GM10248 (cell line): ENCODE results near the gene RALBP1.

Experiments used
- CTCF ChIA-PET: fragments of 300-600 bp; sonication (Branson Sonifier 250); formaldehyde crosslinking; extraction: SDS; loops from one replicate; lab custom pipeline; 2021; ENCODE audit warnings: antibody characterized with exemption; lab: Yijun Ruan, JAX
- POLR2A ChIA-PET: fragments of 350-650 bp; sonication (Branson Sonifier 250); formaldehyde crosslinking; extraction: SDS; loops from one replicate; lab custom pipeline; 2020; ENCODE audit warnings: antibody characterized with exemption; lab: Yijun Ruan, JAX
- DNase-seq: peaks from one replicate; pipeline ENCODE4 v3.0.0; 2012; ENCODE audit errors: extremely low spot score
- TF ChIP-seq, protein P1 (sequence below): IDR thresholded peaks from 2 replicates; pipeline ENCODE4 v1.5.1; 2012; ENCODE audit warnings: mild to moderate bottlenecking, low read depth; ENCODE audit errors: extremely low read depth, missing control alignments, control extremely low read depth

The RALBP1 gene

DNA sequence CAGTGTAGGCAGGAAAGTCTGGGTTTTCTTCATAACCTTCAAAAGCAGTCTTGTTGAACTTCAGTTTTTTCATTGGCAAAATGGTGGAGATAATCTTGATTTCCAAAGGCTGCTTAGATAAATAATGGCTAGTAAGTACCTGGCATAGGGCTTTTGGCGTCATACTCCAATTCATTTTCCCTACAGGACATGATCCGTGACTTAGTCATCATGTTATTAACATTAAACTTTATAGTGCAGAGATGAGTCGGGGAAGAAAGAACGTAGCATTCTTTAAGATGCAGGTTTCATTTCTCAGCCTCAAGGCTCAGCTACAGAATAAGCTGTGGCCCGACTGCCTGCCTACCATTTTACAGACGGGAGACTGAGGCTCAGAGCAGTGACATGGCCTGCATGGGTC lies 64.0 kb downstream of the RALBP1 start:
- ChIA-PET POLR2A (no interaction called here), CTCF (no interaction called here)
- no peak for DNase-seq
- TF ChIP-seq, protein P1, sequence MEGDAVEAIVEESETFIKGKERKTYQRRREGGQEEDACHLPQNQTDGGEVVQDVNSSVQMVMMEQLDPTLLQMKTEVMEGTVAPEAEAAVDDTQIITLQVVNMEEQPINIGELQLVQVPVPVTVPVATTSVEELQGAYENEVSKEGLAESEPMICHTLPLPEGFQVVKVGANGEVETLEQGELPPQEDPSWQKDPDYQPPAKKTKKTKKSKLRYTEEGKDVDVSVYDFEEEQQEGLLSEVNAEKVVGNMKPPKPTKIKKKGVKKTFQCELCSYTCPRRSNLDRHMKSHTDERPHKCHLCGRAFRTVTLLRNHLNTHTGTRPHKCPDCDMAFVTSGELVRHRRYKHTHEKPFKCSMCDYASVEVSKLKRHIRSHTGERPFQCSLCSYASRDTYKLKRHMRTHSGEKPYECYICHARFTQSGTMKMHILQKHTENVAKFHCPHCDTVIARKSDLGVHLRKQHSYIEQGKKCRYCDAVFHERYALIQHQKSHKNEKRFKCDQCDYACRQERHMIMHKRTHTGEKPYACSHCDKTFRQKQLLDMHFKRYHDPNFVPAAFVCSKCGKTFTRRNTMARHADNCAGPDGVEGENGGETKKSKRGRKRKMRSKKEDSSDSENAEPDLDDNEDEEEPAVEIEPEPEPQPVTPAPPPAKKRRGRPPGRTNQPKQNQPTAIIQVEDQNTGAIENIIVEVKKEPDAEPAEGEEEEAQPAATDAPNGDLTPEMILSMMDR: no peak

DNA sequence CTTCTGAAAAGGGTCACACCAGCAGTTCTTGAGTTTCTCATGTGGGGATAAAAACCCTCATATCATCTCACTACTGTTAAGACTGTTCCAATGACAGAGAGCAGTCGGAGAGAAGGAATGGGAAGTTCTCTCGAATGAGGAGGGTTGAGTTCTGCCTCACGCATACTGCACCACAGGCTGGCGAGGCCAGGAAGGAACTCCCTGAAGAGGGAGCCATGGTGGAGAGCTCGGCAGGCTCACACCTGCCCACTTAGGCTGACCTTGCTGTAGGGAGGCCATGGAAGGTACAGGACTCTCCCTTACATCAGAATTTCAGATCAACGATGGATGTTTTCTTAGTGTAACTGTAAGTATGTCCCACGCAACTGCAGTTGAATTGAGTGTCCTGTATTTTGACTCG lies 64.6 kb downstream of the RALBP1 start:
- TF ChIP-seq, protein P1: no peak
- ChIA-PET CTCF (interaction anchor here (1.4 kb wide), 1 partner anchor 11 kb away, joined by 3 read pairs; no protein-coding TSS in a partner anchor), POLR2A (no interaction called here)
- DNase-seq: no peak

DNA sequence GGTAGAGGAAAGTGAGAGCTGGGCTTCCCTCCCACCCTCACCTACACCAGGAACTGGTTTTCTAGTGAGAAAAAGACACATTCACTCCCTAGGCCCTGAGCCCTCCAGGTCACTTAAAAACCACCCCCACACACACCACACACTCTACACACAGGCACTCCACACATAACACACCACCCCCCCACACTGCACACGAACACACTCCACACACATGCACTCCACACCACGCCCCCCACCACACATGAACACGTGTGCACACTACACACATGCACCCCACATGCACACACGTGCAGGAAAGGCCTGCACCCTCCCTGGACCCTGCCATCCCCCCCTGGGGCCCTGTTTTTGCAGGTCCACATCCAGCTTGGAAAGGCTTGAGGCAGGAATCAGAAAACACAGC lies 67.6 kb downstream of the RALBP1 start:
- POLR2A ChIA-PET: no interaction called here
- TF ChIP-seq, protein P1: no peak
- CTCF ChIA-PET: interaction anchor here (2.7 kb wide), 1 partner anchor 26 kb away, joined by 9 read pairs; no protein-coding TSS in a partner anchor
- no peak for DNase-seq

DNA sequence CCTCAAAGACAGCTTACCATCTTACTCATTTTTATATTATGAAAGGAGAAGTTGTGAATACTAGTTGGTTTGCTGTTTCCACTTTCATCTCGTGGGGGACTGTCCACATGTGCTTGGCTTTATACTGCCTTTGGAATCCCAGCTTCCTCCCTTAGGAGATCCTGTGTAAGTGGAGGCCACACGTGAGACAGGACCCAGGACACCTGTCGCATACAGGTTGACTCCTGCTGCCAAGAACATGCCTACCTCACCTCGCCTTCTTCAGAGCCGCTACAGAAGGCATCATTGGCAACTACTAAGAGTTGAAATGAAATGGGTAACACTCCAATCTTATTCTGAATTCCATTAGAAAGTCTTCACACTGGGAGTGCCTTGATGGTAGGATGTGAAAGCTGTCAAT lies 69.7 kb downstream of the RALBP1 start:
- TF ChIP-seq, protein P1: no peak
- ChIA-PET CTCF (interaction anchor here (1.0 to 2.7 kb wide), 3 partner anchors 28 to 472 kb away, joined by 3 to 9 read pairs (median 4); no protein-coding TSS in a partner anchor), POLR2A (no interaction called here)
- no peak for DNase-seq

DNA sequence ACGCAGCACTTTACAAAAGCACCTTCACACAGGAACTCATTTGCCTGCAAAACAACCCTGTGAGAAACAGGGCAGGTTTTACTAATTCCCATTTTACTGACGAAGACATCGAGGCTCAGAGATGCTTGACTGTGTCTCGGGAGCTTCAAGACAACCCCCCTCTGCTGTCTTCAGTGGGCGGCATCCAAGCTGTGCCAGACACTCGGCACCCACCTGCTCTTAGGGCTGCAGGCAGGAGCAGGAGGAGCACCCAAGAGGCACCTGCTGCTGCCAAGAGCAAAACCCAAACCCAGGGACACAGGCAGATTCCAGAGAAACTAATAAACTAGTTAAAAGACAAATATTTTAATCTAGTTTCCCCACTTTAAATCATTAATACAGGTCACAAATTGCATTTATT lies 71.2 kb downstream of the RALBP1 start:
- no peak for DNase-seq
- TF ChIP-seq, protein P1: no peak
- ChIA-PET CTCF (no interaction called here), POLR2A (no interaction called here)

DNA sequence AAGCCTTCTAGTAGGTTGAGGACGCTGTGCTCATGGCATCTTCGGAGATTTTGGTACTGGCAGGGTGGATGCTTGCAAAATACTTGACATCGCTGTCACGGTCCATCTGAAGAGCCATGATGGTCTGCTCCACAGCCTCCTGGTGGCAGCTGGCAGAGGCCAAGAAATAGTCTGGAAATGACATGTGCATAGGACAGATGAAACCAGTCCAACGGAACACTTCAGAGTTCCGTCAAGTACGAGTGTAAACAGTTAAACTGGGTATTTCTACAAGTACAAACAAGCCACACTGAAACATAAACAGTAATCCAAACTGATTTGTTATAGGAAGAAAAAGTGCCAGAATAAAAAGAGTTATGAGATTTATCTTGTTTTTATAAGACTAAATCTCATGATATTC lies 72.5 kb downstream of the RALBP1 start:
- CTCF ChIA-PET: interaction anchor here (1.0 kb wide), 1 partner anchor 20 kb away, joined by 3 read pairs; no protein-coding TSS in a partner anchor
- POLR2A ChIA-PET: no interaction called here
- TF ChIP-seq, protein P1: no peak
- DNase-seq: no peak
